Heart left ventricle (tissue), 13 donors: ENCODE results near the gene MGAT5.

Source experiments
- POLR2A ChIP-seq, 2 donors: fragments of 450-650 bp; IDR thresholded peaks; one replicate each; pipeline ENCODE4 v1.6.1; 2017; ENCODE audit warnings: antibody characterized with exemption in 2 of 2, mild to moderate bottlenecking in 2 of 2, moderate library complexity in 2 of 2
- TF ChIP-seq, protein P1 (sequence below), 12 donors: fragments of 200-600 bp; sonication (generic) in 4 of 12; IDR thresholded peaks; one replicate each; pipeline versions ENCODE4 v1.5.0 to v1.8.0; 2018 to 2022; ENCODE audit warnings: antibody characterized with exemption in 12 of 12, mild to moderate bottlenecking in 5 of 12
- donor health status: ischemic (EF 13 %, LVEDD 7.1; RV severe dilation, severe dysfunction).
- donor health status: DM: no; HTN: yes; CAD: no.
- donor health status: DM: no; HTN: no; CAD: no.
- donor health status: ischemic (EF 25% LVEDD 6.9; RV normal size, moderate dysfunction).
- donor health status: ischemic (EF 25% LVEDD 5.7; RV mildly dilated, moderate dysfunction).
- donor health status: ischemic (EF 35%, LVEDD 5.7; RV mildly dilated, moderate dysfunction).
- donor health status: nonischemic (EF 11% LVEDD 7.7; RV severe dilation, severe dysfunction).
- donor health status: DM: yes; HTN: yes; CAD: no.
- donor health status: PGD.
- donor health status: ischemic (EF 29% LVEDD 5.4; RV normal size, mild dysfunction).
- donor health status: nonischemic (EF 23%, LVEDD 6.1; RV moderate dilation, normal function).

DNA sequence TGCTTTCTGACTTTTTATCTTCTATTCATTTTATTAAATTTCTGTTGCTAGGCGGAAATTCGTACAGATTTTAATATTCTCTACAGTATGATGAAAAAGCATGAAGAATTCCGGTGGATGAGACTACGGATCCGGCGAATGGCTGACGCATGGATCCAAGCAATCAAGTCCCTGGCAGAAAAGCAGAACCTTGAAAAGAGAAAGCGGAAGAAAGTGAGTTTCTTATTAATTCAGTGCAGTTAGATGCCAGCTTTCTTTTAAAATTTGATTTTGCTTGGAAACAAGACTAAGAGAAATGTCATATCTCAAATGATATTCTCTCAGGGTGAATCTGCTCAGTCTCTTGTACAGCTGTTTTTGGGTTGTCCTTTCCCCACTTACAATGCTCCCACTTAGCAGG is 84.3 kb downstream of the MGAT5 start:
- TF ChIP-seq, protein P1, sequence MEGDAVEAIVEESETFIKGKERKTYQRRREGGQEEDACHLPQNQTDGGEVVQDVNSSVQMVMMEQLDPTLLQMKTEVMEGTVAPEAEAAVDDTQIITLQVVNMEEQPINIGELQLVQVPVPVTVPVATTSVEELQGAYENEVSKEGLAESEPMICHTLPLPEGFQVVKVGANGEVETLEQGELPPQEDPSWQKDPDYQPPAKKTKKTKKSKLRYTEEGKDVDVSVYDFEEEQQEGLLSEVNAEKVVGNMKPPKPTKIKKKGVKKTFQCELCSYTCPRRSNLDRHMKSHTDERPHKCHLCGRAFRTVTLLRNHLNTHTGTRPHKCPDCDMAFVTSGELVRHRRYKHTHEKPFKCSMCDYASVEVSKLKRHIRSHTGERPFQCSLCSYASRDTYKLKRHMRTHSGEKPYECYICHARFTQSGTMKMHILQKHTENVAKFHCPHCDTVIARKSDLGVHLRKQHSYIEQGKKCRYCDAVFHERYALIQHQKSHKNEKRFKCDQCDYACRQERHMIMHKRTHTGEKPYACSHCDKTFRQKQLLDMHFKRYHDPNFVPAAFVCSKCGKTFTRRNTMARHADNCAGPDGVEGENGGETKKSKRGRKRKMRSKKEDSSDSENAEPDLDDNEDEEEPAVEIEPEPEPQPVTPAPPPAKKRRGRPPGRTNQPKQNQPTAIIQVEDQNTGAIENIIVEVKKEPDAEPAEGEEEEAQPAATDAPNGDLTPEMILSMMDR (IDR thresholded peaks at IDR 0.05) = no peak
- no peak for TF ChIP-seq POLR2A (IDR thresholded peaks at IDR 0.05)
